HepG2 (cell line): Measurements from ENCODE around the gene ASB16. TPM values are rescaled to one million over a fixed set of nuclear protein-coding genes. Genes with fewer than 3 reads are reported as not detected.

Experiments used
- FOSL1 ChIP-seq: sonication (generic); formaldehyde crosslinking; IDR thresholded peaks from 2 replicates; pipeline ENCODE4 v1.9.0; 2021; ENCODE audit warnings: missing genetic modification reagents, borderline replicate concordance
- GABPA ChIP-seq, 2 experiments: IDR thresholded peaks; 2 replicates each; pipeline ENCODE4 v1.6.1; 2011 to 2016; ENCODE audit warnings: low read depth in 2 of 2, low read length in 1 of 2, missing biosample characterization in 1 of 2, missing genetic modification characterization in 1 of 2
- HHEX ChIP-seq: IDR thresholded peaks from 2 replicates; pipeline ENCODE4 v1.6.1; 2016; ENCODE audit warnings: control low read depth
- HNF1B ChIP-seq: sonication (generic); formaldehyde crosslinking; IDR thresholded peaks from 2 replicates; pipeline ENCODE4 v1.5.1; 2020; ENCODE audit warnings: mild to moderate bottlenecking, moderate library complexity, missing genetic modification reagents
- LRRFIP1 ChIP-seq: sonication (generic); formaldehyde crosslinking; conservative IDR thresholded peaks from 2 replicates; pipeline ENCODE4 v1.4.0; 2020; ENCODE audit warnings: missing genetic modification reagents
- MAFF ChIP-seq: IDR thresholded peaks from 2 replicates; pipeline ENCODE4 v1.6.1; 2011; ENCODE audit warnings: low read depth, low read length, improper control_type of control experiment
- PCBP2 ChIP-seq: fragments of 200-400 bp; formaldehyde crosslinking; optimal IDR thresholded peaks from 2 replicates; pipeline ENCODE3; 2018; ENCODE audit warnings: low read length, low read depth; ENCODE audit not compliant: poor library complexity, severe bottlenecking
- PRPF4 ChIP-seq: fragments of 200-400 bp; formaldehyde crosslinking; IDR thresholded peaks from 2 replicates; pipeline ENCODE4 v1.6.1; 2016; ENCODE audit warnings: low read length, low read depth; ENCODE audit not compliant: poor library complexity, severe bottlenecking
- TEAD2 ChIP-seq: sonication (generic); formaldehyde crosslinking; IDR thresholded peaks from 2 replicates; pipeline ENCODE4 v1.9.0; 2021; ENCODE audit warnings: missing genetic modification reagents
- ZBTB40 ChIP-seq, 2 experiments: fragments of 450-650 bp in 1 of 2; sonication (generic) in 1 of 2; formaldehyde crosslinking in 1 of 2; IDR thresholded peaks; 2 replicates each; pipeline versions ENCODE4 v1.6.1 to v1.8.0; 2016 to 2022; ENCODE audit warnings: antibody characterized with exemption in 1 of 2, mild to moderate bottlenecking in 1 of 2, missing genetic modification reagents in 1 of 2
- ZNF263 ChIP-seq: sonication (generic); formaldehyde crosslinking; IDR thresholded peaks from 2 replicates; pipeline ENCODE4 v1.4.0; 2020; ENCODE audit warnings: missing genetic modification reagents
- ZNF549 ChIP-seq: sonication (generic); formaldehyde crosslinking; IDR thresholded peaks from 2 replicates; pipeline ENCODE4 v1.5.0; 2020; ENCODE audit warnings: missing genetic modification reagents
- ZNF652 ChIP-seq: IDR thresholded peaks from 2 replicates; pipeline ENCODE4 v1.6.1; 2016; ENCODE audit warnings: low read depth, borderline replicate concordance
- ZNF713 ChIP-seq: sonication (generic); formaldehyde crosslinking; IDR thresholded peaks from 2 replicates; pipeline ENCODE4 v1.4.0; 2020; ENCODE audit warnings: mild to moderate bottlenecking, missing genetic modification reagents
- polyA plus RNA-seq, 8 experiments: library from polyadenylated mRNA; depleted of rRNA in 3 of 8; stranded (reverse) in 7 of 8; unstranded in 1 of 8; fragments of >200 nt; fragmentation: Illumina TruSeq in 4 of 8; extraction: Trizol in 4 of 8; gene quantifications; 2 replicates each; pipeline versions ENCODE4 v1.2.1 to v1.2.3, GENCODE V29; 2011 to 2016; ENCODE audit warnings: low read depth in 4 of 8, missing spikeins in 1 of 8, mixed read lengths in 1 of 8; ENCODE audit not compliant: insufficient read depth in 1 of 8
- total RNA-seq, 5 experiments: library from RNA; depleted of rRNA; stranded (reverse); fragments of >200 nt; fragmentation: Illumina TruSeq; extraction: Trizol; gene quantifications; 2 replicates each; pipeline ENCODE4 v1.2.3, GENCODE V29; 2016; ENCODE audit warnings: low read depth in 1 of 5

The ASB16 gene
- total and polyA plus RNA-seq, 2 of the 13 experiments (the other 11 are each of a cell fraction or from before 2014, with no cell fraction given), result 0.07 TPM; not detected in 1

- TF ChIP-seq HNF1B (CRISPR knock-in tag) (peak; percentile 91), PCBP2 (no peak), ZNF713 (CRISPR knock-in tag) (no peak), ZBTB40 (IDR thresholded peaks at IDR 0.05) (no peak), ZBTB40 (CRISPR knock-in tag; IDR thresholded peaks at IDR 0.05) (peak; percentile 79; the same call in 1 of the 2 replicates), ZNF652 (CRISPR knock-in tag) (no peak; the same call in 1 of the 2 replicates), MAFF (no peak), FOSL1 (peak; percentile 14; the same call in 1 of the 2 replicates), PRPF4 (no peak), LRRFIP1 (CRISPR knock-in tag) (no peak), ZNF549 (CRISPR knock-in tag) (no peak), TEAD2 (CRISPR knock-in tag) (no peak), ZNF263 (CRISPR knock-in tag) (peak; percentile 61; the same call in 1 of the 2 replicates), HHEX (CRISPR knock-in tag) (no peak), GABPA (IDR thresholded peaks at IDR 0.05; ENCODE audit: low read depth, low read length) (no peak), GABPA (CRISPR knock-in tag; IDR thresholded peaks at IDR 0.05; ENCODE audit: low read depth) (peak; percentile 58; the same call in 1 of the 2 replicates)
Measured at GRCh38 chr17:44123356-44124117, 47.0 kb upstream of the ASB16 start, which contains the start of gene HDAC5 (continued).
